Activated CD4-positive, alpha-beta T cell treated with anti-CD3 and anti-CD28 coated beads for 24 hours (primary cell): ENCODE data around the gene NAA20.
"Not testable (repeated sequence)": the region's sequence is repeated elsewhere in the genome, so short reads cannot be mapped to it uniquely, and the experiment has no call there.

Source experiments
- DNase-seq, 2 donors: peaks; one replicate each; pipeline ENCODE4 v3.0.0-alpha.2; 2020; ENCODE audit warnings: low read depth in 2 of 2

The NAA20 gene

DNA sequence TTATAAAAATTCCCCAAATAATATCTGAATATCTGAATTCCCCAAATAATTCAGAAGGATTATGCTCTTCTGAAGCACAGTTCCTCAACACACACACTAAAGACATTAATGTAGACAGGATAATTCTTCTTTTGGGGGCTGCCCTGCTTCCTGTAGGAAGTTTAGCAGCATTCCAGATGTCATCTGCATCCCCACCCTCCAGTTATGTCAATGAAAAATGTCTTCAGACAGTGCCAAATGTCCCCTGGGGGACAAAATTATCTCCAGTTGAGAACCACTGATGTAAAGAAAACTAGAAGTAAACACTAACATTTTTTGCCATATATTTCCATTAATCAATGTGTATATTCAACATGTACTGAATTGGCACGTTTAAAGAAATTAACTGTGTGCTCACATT, 25.9 kb upstream of the NAA20 start:
- DNase-seq, result no peak

DNA sequence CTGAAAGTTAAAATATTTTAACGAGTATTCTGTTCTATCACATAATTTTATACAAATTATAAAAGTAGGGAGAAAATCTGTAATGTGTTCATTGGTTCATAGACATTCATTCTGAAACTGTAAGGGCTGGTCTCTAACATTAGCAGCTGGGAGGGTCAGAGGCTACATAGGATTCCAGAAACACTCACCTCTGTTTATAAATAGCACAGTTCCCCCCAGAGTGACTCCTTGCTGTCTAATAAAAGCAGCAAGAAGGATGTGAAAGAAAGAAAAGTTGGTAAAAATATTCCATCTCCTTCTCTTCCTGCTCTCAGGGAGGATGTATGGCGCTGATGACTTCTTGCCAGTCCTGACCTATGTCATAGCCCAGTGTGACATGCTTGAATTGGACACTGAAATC, 25.3 kb upstream of the NAA20 start:
- DNase-seq, result no peak

DNA sequence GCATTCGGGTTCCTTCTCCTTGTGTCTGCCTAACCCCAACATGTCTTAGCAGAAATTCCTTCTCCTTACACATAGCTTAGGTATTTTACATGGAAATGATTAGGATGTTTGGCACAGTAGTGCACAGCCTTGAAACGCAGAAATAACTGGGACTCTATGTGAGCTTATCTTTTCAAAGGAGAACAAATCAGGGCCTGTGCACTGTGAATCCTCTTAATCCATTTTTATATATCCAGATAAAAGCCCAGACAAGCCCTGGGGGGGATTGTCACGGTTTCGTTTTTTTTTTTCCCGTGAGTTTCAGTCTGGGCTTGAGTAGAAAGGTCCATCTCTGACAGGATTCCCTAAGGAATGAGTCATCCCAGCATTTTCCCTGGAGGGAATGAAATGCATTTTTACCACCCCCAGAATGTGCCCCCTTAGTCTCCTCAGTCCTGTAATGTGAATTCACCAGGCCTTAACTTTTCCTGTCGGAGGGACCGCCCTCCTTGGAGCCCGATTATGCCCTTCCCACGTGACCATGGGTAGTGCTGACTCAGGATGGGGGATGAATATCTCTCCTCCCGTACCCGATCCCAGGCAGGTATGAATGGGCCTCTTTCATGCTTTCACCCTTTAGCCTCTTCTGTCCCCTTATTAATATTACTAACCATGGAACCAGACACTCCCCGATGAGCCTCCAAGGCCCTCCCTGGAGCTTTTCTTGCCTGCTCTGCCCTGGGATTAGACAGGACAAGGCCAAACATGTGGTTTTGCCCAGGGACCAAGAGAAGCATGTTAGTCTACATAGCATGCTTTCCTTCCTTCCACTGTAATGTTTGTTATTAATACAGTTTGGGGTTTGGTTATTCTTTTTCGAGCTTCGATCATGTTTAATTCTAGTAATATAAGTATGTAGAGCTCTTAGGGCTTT, 23.9 kb upstream of the NAA20 start:
- DNase-seq, result no peak

DNA sequence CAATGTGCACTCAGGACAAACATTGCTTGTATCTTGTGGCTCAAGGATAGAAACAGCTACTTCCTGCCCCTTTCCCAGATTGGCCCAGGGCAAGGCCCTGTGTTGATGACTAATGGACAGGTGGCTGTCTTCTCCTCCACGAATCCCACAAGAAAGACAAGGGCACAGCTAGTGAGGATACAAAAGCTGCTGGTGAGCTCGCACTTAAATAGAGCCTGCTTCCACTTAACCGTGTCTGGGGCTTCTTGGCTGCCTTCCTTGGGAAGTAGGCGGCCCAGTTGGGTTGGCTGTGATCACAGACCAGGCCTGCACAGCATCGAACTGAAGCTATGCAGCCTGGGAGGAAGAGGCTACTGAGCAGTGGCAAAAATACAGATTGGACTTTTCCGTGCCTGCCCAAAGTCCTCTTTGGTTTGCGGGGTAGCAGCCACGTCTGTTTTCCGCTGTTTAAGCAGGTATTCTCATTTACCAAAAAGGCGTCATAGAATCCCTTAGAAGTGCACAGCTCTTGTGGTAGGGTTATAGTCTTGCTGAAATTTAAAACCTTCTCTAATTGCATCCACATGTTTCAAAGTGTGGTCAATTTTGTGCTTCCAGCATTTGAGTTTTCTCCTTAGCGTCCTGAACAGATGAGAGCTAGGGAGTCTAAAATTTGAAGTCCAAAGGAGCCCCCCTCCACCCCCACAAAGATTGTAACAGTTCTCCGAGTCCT, 23.0 kb upstream of the NAA20 start:
- DNase-seq, result no peak

DNA sequence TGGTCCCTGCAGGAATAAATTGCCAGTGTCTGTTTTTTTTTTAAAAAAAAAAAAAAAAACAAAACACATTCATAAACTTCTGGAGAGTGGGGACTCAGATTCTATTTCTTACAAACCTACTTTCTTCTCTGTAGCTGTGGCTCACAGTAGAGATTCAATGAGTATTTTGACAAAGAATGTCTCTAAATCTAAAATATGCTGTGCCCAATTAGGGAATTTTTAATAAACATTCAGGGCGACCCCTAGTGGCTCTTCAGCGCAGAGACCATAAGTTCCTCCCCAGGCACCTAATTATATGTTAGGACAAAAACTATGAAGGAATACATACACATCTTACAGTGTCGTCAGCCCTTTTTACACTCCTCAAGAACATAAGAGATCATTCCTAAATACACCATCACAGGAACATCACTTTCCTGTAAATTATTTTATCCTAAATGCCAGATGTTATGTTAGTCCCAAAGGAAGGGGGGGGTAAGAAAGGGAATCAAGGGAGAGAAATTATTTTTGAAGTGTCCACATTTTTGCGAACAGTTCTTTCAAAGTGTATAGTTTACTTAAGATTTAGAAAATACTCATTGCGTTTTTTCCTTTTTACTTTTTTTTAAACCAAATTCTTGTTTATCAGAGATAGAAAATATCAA, 21.8 kb upstream of the NAA20 start:
- DNase-seq, result no peak

DNA sequence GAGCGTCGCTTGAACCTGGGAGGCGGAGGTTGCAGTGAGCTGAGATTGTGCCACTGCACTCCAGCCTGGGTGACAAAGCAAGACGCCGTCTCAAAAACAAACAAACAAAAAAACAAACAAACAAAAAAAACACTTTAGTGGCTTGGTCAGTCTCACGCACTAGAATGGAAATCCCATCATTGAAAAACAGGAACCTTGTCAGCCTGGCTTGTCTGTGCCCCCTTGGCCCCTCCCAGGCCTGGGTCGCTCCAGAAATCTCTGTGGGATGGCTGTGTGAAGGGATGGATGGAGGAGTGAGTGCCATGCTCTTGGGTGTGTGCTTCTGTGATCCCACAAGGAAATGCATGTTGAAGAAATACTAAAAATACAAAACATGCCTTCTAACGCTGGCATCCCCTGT, 20.9 kb upstream of the NAA20 start:
- DNase-seq, result no peak

DNA sequence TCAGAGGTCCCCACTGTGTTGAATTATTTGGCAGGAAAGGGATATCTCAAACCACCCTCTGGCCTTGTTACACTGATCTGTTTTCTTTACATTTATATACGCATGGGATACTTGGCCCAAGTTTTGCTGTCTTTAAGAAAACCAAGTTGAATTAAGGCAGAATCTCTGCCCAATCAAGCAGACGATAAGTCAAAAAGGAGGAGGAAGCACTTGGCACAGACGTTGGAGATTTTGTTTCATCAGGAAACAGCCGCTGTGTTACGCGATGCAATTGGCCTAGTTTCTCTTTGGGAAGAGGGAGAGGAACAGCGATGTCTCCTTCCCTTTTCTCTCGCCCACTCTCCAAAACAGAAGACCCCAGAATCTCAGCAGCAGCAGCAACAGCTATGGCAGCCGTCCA, 20.2 kb upstream of the NAA20 start:
- no peak for DNase-seq

DNA sequence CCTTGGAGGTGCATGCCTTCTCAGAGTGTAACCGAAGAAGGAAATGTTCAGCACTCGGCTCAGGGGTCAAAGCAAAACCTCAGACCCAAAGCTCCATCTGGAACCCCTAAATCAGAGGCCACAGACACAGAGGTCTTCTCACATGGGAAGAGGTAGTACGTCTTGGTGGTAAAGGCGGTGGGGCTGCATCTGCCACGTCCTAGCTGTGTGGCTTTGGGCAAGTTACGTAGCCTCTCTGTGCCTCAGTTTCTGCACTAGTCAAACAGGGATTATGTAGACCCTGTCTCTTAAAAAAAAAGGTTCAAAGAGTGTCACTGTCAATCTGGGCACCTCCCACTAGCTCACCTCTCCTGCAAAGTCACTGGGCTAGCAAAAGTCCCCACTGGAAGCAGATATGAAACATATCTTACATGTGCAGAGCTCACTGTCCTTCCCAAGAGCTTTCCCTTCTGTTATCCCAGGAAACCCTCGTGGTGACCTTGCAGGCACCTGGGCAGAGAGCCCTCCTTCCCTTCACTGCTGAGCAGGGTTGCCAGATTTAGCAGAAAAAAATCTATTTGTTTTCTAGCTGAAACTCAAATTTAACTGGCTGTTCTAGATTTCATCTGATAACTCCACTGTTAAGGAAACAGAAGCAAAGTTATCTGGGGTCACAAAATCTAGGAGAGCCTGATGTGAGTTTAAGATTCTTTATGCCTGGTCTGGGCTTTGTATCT, 18.0 kb upstream of the NAA20 start:
- DNase-seq, result no peak

DNA sequence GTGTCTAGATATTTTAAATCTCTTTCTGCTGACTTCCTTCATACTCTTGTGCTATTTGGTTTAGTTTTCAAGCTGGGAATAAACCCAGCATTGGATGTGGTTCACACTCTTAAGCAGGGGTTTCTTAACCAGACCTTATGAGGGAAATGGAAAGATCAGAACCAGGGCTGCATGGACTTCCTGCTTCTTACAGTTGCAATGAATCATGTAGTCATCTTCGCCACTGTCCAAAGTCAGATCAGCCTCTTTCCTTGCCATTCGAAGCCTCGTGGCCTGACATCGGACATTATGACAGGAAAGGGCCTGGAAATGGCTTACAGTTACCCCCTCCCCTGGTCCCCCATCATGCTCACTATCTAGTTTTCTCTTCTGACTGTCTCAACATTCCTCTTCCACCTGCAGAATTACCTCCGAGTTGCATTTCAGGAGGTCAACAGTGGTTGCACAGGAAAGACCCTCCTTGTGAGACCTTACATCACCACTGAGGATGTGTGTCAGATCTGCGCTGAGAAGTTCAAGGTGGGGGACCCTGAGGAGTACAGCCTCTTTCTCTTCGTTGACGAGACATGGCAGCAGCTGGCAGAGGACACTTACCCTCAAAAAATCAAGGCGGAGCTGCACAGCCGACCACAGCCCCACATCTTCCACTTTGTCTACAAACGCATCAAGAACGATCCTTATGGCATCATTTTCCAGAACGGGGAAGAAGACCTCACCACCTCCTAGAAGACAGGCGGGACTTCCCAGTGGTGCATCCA, 16.8 kb upstream of the NAA20 start:
- DNase-seq, result no peak

DNA sequence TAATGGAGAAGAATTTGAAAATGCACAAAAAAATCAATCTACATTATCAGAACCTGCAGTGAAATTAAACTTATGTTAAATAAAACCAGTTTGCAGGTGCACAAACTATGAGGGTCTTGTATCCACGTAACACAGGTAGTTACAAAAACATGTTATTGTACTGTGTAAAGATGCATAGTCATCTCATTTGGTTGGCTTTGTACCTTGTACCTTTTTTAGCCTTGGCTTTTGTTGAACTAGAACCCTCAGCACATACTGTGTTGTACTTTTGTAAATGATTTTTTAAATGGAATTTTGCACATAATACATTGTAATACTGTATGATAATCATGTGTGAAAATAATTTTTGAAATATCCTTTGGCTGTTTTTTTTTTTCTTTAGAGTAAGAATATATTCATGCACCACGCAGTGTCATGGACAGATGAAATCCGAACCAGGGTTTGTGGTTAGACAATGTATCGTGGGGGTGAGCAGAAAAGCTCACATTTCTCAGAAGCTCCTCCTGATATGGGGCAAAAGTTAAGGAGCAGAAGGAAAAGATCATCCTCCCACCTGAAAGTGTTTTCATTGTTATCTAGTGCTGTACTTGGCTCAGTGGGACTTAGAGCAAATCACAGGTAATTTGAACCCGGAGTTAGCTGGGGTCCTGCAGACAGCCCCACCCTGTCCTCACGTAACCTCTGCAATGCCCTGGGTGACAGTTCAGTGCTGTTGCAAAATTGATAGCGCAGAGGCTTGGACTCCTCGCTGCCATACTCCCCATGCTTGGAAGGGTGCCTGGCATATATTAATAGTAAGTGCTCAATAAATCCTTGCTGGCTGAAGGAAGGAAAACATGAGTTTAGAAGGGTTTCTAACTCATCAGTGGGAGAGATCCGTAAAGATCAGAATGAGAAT, 14.8 kb upstream of the NAA20 start:
- DNase-seq, result no peak

DNA sequence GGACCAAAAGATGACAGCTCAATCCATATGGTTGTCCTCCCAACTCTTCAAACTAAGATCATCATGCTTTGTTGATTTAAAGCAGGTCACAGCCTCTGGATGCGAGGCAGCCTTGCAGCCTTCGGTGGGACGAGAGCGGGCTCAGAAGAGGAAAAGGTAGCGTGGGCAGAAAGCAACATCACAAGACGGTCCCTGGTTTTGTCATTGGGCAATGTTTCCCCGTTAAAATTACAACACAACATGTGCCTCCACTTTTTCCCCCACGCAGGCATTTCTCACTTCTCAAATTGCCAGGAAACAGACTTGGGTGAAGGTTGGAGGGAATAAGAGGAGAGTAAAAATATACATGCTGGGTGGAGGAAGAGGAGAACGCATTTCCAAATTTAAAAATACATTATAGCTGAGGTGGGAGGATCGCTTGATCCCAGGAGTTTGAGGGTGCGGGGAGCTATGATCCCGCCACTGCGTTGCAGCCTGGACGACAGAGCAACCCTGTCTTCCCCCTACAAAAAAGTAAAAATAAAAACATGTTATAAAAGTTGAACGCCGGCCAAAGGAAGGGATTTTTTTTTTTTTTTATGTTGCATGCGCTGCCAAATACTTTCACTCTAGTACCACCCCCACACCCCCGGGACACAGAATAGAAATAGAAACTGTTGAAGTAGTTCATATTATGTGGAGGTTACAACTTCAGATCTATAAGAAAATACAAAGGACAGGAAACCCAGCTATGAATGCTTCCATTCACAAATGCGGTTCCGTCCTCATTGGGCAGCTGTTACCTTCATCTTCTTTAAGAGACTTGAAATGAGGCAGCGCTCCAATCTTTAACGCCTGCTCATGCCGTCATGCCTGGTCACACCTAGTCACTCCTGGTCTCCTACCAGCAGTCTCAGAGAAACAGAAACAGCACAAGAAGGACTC, 13.9 kb upstream of the NAA20 start:
- DNase-seq, result no peak

DNA sequence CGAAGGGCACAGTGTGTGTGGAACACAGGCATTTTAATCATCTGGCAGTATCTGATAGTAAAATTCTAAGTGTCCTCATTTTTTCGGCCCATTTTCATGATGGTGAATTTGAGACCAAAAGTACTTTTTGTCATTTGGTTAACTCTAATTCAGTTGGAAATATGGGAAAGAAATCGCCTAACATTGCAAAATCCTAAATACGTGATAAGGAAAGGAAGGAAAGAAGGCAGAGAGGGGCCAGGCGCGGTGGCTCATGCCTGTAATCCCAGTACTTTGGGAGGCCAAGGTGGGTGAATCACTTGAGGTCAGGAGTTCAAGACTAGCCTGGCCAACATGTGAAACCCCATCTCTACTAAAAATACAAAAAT, 13.2 kb upstream of the NAA20 start:
- not testable (repeated sequence) for DNase-seq

DNA sequence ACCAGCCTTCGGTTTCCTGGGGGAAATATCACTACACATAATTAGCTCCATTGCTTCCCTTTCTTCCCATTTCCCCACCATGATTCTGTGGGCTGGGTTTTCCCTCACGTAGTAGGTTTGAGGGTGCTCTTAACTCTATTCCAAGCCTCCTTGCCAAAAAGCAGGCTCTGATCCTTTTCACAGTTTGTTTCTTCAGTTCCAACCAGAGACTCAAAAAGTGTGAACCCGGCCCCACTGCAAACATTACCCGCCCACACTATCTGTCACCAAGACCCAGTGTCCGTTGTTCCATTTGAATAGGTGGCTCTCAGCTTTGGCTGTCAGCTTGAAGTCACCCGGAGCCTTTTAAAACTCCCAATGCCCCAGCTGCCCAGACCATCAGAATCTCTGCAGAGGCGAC, 11.8 kb upstream of the NAA20 start:
- DNase-seq, result no peak

DNA sequence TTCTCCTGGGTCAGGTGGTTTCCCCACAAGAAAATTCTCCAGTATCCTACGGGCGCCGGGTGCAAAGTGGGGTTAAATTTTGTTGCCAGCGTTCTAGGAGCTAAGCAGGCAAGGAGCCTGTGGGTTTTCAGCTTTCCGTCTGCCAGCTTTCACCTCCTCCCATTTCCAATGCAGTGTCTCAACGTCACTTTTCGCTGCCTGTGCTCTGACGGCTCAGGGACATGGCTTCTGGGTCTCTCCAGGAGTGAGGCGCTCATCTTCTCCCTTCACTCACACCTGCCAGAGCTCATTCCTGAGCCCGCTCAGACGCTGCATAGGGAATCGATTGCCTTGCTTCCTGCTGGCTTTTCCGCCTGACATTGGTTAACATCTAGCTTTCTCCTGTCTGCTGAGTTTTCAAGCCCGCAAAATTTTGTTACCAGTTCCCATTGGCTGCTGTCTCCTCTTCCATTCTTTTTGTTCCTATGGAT, 7.3 kb upstream of the NAA20 start:
- DNase-seq, result no peak

DNA sequence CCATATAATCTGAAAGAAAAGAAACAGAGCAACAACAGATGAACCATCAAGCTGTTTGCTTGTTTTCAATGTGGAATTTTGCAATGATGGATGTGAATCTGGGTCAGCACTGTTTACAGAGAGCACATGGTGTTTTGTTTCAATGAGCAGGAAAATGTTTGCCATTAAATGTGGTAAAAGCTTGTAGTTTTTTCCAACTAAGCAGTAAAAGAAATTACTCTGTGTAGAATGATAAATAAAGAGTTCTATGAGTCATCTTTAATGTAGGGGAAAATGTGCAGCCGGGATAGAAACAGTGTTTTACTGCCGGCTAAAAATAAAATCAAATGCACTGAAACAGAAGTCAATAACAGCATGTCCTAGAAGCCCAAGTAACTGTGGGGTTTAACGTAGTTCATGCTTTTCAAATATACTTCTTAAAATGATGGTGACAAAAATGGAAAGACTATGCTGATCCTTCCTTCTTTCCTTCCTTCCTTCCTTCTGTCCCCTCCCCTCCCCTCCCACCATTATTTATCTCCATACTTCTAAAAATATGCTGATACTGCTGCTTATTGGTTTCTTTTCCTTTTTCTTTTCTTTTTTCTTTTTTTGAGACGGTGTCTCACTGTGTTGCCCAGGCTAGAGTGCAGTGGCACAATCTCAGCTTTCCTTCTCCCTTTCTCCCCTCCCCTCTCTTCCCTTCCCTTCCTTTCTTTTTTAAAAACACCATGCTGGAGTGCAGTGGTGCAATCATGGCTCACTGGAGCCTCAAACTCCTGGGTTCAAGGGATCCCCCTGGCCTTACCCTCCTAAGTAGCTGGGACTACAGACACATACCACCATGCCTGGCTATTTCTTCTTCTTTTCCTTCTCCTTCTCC, 6.3 kb upstream of the NAA20 start:
- no peak for DNase-seq

DNA sequence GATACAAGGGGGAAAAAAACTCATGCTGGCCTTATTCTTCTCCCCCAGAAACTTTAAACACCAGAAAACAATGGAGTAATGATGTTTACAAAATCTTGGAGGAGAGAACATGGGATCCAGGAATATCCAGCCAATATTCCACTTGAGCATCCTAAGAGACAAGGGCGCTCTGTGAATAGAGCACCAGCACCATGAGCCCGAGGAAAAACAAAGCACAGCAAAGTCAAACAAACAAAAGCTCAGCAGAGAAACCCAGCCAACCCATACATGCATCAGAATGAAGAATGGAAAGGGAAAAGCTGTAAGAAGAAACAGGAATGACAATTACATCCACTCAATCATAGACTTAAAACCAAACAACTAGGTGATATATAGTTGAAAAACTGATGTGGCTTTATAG, 4.6 kb upstream of the NAA20 start:
- no peak for DNase-seq

DNA sequence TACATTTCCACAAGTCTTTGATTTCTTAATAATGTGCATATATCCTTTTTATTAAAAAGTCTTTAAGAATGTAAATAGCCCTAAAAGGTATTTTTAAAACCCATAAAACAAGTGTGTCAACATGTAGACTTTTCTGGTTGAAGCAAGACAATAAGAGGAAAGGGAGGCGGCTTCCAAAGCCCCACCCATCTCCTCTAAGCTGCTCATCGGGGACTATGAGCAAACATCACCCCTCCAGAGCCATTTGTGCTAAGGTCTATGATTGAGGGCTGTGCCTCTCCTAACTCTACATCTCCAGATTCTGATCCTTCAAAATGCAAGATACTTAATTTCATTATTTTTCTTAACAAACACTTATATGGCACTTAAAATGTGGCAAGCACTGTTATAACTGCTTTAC, 2.5 kb upstream of the NAA20 start:
- DNase-seq, result no peak

DNA sequence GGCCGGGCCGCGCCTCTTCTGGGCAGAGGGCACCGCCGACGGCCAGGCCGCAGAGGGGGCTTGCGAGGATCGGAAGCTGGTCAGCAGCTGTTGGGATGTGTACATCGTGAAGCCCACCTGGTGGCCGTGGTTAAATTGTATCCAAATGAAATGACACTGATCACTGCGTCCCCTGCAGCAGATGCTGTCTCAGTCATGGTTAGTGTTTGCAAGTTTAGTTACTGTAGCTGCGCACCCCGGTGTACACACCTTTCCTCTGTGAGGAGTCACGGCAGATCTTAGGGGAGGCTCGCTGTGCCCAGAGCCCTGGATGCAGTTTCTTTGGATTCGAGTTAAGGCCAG, 653 bp downstream of the NAA20 start:
- DNase-seq, result no peak
